Ishikawa (cell line): ENCODE data around the gene ZXDA.
A peak's percentile ranks its signal among the peaks of the same experiment; 100 is the strongest.

Experiments used
- CEBPB ChIP-seq: IDR thresholded peaks from 2 replicates; pipeline ENCODE4 v1.6.1; 2012
- CREB1 ChIP-seq: IDR thresholded peaks from 2 replicates; pipeline ENCODE4 v1.6.1; 2012; ENCODE audit warnings: low read depth
- EGR1 ChIP-seq: IDR thresholded peaks from 2 replicates; pipeline ENCODE4 v1.6.1; 2012
- EP300 ChIP-seq: IDR thresholded peaks from 2 replicates; pipeline ENCODE4 v1.6.1; 2012; ENCODE audit warnings: borderline replicate concordance
- FOXM1 ChIP-seq: IDR thresholded peaks from 2 replicates; pipeline ENCODE4 v1.6.1; 2012; ENCODE audit warnings: low read depth, borderline replicate concordance
- MAX ChIP-seq: IDR thresholded peaks from 2 replicates; pipeline ENCODE4 v1.6.1; 2012
- NFIC ChIP-seq: IDR thresholded peaks from 2 replicates; pipeline ENCODE4 v1.6.1; 2012
- RAD21 ChIP-seq: IDR thresholded peaks from 2 replicates; pipeline ENCODE4 v1.6.1; 2012; ENCODE audit warnings: low read depth
- REST ChIP-seq: IDR thresholded peaks from 2 replicates; pipeline ENCODE4 v1.6.1; 2012; ENCODE audit warnings: low read depth, mild to moderate bottlenecking
- TAF1 ChIP-seq: IDR thresholded peaks from 2 replicates; pipeline ENCODE4 v1.6.1; 2012; ENCODE audit warnings: low read depth, mild to moderate bottlenecking
- TCF12 ChIP-seq: IDR thresholded peaks from 2 replicates; pipeline ENCODE4 v1.6.1; 2012; ENCODE audit warnings: low read depth
- TEAD4 ChIP-seq: IDR thresholded peaks from 2 replicates; pipeline ENCODE4 v1.6.1; 2012
- USF1 ChIP-seq: IDR thresholded peaks from 2 replicates; pipeline ENCODE4 v1.6.1; 2012
- YY1 ChIP-seq: IDR thresholded peaks from 2 replicates; pipeline ENCODE4 v1.6.1; 2012; ENCODE audit warnings: low read depth
- ZBTB7A ChIP-seq: IDR thresholded peaks from 2 replicates; pipeline ENCODE4 v1.6.1; 2012; ENCODE audit warnings: low read depth

Gene ZXDA

GRCh38 chrX:57930051-57930450 is 19.8 kb upstream of the ZXDA start:
- TF ChIP-seq REST (no peak), TEAD4 (no peak), EP300 (no peak), MAX (no peak), EGR1 (no peak), ZBTB7A (no peak), NFIC (no peak), TAF1 (no peak), USF1 (no peak), FOXM1 (no peak), TCF12 (no peak), YY1 (no peak), CREB1 (no peak), RAD21 (no peak), CEBPB (no peak)

GRCh38 chrX:57929373-57929772 is 19.1 kb upstream of the ZXDA start:
- TF ChIP-seq YY1 (no peak), RAD21 (peak; percentile 49)

- TF ChIP-seq NFIC = no peak
- TF ChIP-seq FOXM1 = no peak
- TF ChIP-seq TAF1 = no peak
- no peak for TF ChIP-seq EP300
- TF ChIP-seq ZBTB7A = no peak
- no peak for TF ChIP-seq TCF12
- TF ChIP-seq USF1 = no peak
- TF ChIP-seq EGR1 = no peak
- TF ChIP-seq CEBPB = no peak
- no peak for TF ChIP-seq TEAD4
- TF ChIP-seq REST = no peak
- TF ChIP-seq YY1 = no peak
Observed at GRCh38 chrX:57925806-57926205, 15.5 kb upstream of the ZXDA start.

GRCh38 chrX:57918750-57919436 is 8.6 kb upstream of the ZXDA start:
- TF ChIP-seq RAD21 (peak; percentile 22; the same call in 1 of the 2 replicates), EP300 (no peak), MAX (no peak)

- TF ChIP-seq TAF1 (no peak), ZBTB7A (no peak), RAD21 (no peak), REST (no peak), TEAD4 (no peak), FOXM1 (no peak), MAX (no peak), TCF12 (no peak), USF1 (no peak), YY1 (no peak), NFIC (no peak), EP300 (no peak)
Observed at GRCh38 chrX:57915680-57916079, 5.4 kb upstream of the ZXDA start.
